Measurements from ENCODE around the gene AK8.

AK8 gene

DNA sequence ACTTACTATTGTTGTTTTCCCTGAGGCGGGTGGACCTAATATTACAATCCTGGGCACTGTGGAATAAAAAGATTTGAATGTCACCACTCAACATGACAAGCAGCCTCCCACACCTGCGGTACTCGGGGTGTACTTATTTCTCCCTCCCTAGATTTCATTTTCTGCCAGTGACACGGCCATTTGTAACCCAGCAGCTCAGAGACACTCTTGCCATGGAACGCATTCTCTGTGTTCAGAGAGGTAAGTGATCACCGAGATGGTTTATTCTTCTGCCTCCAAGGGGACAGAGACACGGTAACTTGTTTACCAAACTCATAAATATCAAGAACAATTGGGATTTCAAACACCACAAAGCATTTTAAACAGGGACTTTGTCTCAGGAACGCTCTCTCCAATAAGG is 11.2 kb downstream of the AK8 start:
- Histone ChIP-seq H3K4me3 (ENCODE audit: low read length) (no peak overlapping the region), H3K4me1 (ENCODE audit: control insufficient read depth, insufficient read depth, low read length) (no peaks in the 10 kb centered on the region), H3K9me3 (ENCODE audit: control insufficient read depth, low read length) (no peaks in the 10 kb centered on the region), H3K36me3 (ENCODE audit: control insufficient read depth, insufficient read depth, low read length) (no peaks in the 10 kb centered on the region), H3K9ac (ENCODE audit: low read length) (no peak overlapping the region), H3K27me3 (ENCODE audit: control insufficient read depth, insufficient read depth, low read length) (no peaks in the 10 kb centered on the region)

DNA sequence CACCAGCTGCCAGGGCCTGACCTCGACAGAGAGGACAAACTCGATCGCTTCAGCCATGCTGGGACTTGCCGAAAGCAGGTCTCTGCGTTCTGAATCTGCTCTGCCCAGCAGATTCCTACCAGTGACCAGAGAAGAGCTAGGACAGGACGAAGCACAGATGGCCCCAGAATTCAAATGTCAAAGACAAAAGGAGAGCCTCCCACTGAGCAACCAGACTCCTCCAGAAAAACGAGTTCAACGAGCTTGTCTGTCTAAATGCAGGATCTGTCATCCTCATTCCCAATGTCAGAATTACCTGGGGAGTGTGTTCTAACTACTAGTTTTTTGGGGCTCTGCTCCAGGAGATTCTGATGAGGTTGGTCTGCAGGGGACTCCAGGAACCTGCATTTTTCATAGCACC is 13.4 kb downstream of the AK8 start:
- no peaks in the 10 kb centered on the region for H3K27me3 ChIP-seq (ENCODE audit: control insufficient read depth, insufficient read depth, low read length)
- H3K9ac ChIP-seq (ENCODE audit: low read length), result no peak overlapping the region
- H3K4me1 ChIP-seq (ENCODE audit: control insufficient read depth, insufficient read depth, low read length), result no peaks in the 10 kb centered on the region
- H3K9me3 ChIP-seq (ENCODE audit: control insufficient read depth, low read length), result no peaks in the 10 kb centered on the region
- no peak overlapping the region for H3K4me3 ChIP-seq (ENCODE audit: low read length)
- H3K36me3 ChIP-seq (ENCODE audit: control insufficient read depth, insufficient read depth, low read length), result no peaks in the 10 kb centered on the region

DNA sequence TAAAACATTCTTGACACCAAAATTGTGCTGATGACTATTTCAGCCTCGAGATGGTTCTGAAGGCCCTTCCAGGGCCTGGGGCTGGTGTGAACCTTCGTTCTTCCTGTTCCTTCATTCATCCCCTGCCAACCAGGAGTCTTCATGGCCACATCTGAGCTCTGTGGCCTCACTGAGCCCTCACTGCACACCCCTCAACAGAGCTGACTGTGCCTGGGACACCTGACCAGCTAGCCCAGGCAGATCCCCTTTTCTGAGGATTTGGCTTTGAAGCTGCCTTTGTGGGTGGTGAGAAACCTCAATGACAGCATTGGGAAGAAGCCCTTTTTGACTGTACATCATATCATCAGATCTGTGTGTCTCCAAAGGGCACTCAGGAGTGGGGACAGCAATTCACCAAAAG is 13.8 kb downstream of the AK8 start:
- no peaks in the 10 kb centered on the region for H3K36me3 ChIP-seq (ENCODE audit: control insufficient read depth, insufficient read depth, low read length)
- no peaks in the 10 kb centered on the region for H3K4me1 ChIP-seq (ENCODE audit: control insufficient read depth, insufficient read depth, low read length)
- no peaks in the 10 kb centered on the region for H3K27me3 ChIP-seq (ENCODE audit: control insufficient read depth, insufficient read depth, low read length)

DNA sequence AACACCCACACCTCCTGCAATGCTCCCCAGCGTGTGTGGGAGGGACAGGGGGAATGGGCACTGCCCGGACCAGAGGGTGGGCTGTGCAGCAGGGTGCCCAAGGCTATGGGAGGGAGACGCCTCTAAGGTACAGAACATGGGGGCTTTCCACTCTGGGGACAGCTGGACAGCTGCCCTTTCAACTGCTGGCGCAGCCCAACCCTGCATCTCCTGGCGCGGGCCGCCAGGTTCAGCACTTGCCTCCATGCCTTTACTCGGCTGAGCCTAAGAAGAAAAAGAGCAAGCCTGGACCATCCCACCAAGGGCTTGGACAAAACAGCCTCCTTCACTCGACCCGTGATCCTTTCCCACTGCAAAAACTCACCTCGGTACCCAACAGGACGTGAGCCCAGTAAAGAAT is 15.0 kb downstream of the AK8 start:
- H3K4me3 ChIP-seq (ENCODE audit: low read length), result no peak overlapping the region
- no peaks in the 10 kb centered on the region for H3K9me3 ChIP-seq (ENCODE audit: control insufficient read depth, low read length)
- H3K9ac ChIP-seq (ENCODE audit: low read length), result no peak overlapping the region
- no peaks in the 10 kb centered on the region for H3K36me3 ChIP-seq (ENCODE audit: control insufficient read depth, insufficient read depth, low read length)
- H3K27me3 ChIP-seq (ENCODE audit: control insufficient read depth, insufficient read depth, low read length), result no peaks in the 10 kb centered on the region
- H3K4me1 ChIP-seq (ENCODE audit: control insufficient read depth, insufficient read depth, low read length), result no peaks in the 10 kb centered on the region

More for the DNA sequence above, 13.8 kb downstream of the AK8 start:
- H3K9me3 ChIP-seq (ENCODE audit: control insufficient read depth, low read length), result no peaks in the 10 kb centered on the region
- H3K4me3 ChIP-seq (ENCODE audit: low read length), result no peak overlapping the region
- H3K9ac ChIP-seq (ENCODE audit: low read length), result no peak overlapping the region

DNA sequence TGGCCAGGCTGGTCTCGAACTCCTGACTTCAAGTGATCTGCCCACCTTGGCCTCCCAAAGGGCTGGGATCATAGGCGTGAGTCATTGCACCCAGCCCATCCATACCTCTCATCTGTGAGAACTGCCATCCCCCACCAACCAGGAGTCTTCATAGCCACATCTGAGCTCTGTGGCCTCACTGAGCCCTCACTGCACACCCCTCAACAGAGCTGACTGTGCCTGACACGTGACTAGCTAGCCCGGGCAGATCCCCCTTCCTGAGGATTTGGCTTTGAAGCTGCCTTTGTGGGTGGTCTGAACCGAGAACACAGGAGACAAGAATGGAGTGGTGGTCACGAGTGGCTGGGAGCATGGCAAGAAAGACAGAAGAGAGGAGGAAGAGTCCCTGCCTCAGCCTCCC is 15.6 kb downstream of the AK8 start:
- Histone ChIP-seq H3K36me3 (ENCODE audit: control insufficient read depth, insufficient read depth, low read length) (no peaks in the 10 kb centered on the region), H3K4me3 (ENCODE audit: low read length) (no peak overlapping the region), H3K27me3 (ENCODE audit: control insufficient read depth, insufficient read depth, low read length) (no peaks in the 10 kb centered on the region), H3K9ac (ENCODE audit: low read length) (no peak overlapping the region), H3K9me3 (ENCODE audit: control insufficient read depth, low read length) (no peaks in the 10 kb centered on the region), H3K4me1 (ENCODE audit: control insufficient read depth, insufficient read depth, low read length) (peaks cover 2% of the 10 kb centered on the region)

DNA sequence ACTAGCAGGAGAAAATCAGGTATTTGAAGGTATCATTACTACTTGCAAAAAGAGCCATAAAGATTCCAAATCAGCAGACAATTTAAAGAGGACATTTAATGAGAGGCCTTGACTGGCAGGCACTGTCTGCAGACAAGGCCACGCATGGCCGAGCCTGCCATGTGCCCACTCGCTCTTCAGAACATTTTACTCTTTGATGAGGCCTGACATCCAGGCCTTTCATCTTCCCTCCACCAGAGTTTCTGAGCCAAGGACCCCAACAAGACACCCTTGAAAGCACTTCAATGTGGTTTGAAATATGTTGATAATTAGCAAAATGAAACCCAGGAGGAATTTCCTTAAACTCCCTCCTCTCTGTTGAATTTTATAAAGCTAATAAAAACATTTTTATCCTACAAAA is 16.4 kb downstream of the AK8 start:
- no peaks in the 10 kb centered on the region for H3K27me3 ChIP-seq (ENCODE audit: control insufficient read depth, insufficient read depth, low read length)
- H3K4me1 ChIP-seq (ENCODE audit: control insufficient read depth, insufficient read depth, low read length), result peaks cover 7% of the 10 kb centered on the region
- H3K36me3 ChIP-seq (ENCODE audit: control insufficient read depth, insufficient read depth, low read length), result no peaks in the 10 kb centered on the region
- no peak overlapping the region for H3K4me3 ChIP-seq (ENCODE audit: low read length)
- no peaks in the 10 kb centered on the region for H3K9me3 ChIP-seq (ENCODE audit: control insufficient read depth, low read length)
- H3K9ac ChIP-seq (ENCODE audit: low read length), result no peak overlapping the region

DNA sequence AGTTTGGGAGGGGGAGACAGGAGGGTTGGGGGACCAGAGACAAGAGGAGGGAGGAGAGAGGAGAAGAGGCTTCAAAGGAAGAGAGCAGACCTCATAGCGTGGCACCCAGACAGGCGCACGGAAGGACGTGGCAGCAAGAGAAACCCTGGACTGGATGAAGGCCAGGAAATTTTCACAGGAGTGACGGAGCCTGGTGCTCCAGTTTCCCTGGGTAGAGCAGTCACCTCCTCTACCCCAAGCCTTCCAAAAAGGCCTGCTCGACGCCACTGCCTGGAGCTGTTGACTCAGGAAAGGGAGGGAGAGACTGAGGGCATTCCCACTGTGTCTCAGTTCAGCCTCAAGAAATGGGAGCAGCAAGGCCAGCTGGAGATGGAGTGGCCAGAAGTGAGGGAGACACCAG is 19.3 kb downstream of the AK8 start:
- Histone ChIP-seq H3K36me3 (ENCODE audit: control insufficient read depth, insufficient read depth, low read length) (no peaks in the 10 kb centered on the region), H3K4me3 (ENCODE audit: low read length) (no peak overlapping the region), H3K4me1 (ENCODE audit: control insufficient read depth, insufficient read depth, low read length) (peaks cover 7% of the 10 kb centered on the region), H3K9ac (ENCODE audit: low read length) (no peak overlapping the region), H3K9me3 (ENCODE audit: control insufficient read depth, low read length) (no peaks in the 10 kb centered on the region), H3K27me3 (ENCODE audit: control insufficient read depth, insufficient read depth, low read length) (no peaks in the 10 kb centered on the region)

DNA sequence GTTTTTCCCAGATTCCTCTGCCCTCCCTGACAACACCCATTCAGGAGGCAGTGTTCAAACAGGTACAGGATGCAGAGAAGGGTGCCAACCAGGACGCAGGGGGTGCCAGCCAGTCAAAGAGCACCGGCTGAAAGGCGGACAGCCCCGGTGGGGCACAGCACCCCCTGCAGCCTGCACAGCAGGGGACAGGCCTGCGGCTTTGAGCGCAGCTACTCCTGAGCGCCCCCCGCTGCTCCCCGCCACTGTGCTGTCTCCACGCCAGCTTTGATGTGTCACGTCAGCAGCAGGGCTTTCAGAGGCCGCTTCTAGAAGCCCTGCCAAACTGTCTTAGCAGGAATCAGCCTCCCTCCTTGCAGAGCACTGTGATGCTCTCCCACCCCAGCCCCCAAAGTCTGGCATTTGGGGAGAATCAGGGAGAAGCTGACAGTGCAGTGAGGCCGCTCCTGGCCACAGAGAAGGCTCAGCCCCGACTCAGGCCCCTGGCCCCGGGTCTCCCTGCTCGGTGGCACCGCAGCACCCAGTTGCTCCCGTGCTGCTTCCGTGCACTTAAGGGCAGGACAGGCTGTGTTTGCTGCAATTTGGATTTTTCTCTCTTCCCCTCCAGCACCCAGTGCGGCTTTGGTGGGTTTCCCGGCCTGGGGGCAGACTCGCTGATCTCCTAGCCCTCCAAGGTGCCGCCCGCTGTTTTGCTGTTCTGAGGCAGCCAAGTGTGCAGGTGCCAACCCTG is 20.3 kb downstream of the AK8 start:
- Histone ChIP-seq H3K4me3 (ENCODE audit: low read length) (no peak overlapping the region), H3K4me1 (ENCODE audit: control insufficient read depth, insufficient read depth, low read length) (peaks cover 7% of the 10 kb centered on the region), H3K27me3 (ENCODE audit: control insufficient read depth, insufficient read depth, low read length) (no peaks in the 10 kb centered on the region), H3K36me3 (ENCODE audit: control insufficient read depth, insufficient read depth, low read length) (no peaks in the 10 kb centered on the region), H3K9me3 (ENCODE audit: control insufficient read depth, low read length) (no peaks in the 10 kb centered on the region), H3K9ac (ENCODE audit: low read length) (peak overlapping the region; percentile 39)

DNA sequence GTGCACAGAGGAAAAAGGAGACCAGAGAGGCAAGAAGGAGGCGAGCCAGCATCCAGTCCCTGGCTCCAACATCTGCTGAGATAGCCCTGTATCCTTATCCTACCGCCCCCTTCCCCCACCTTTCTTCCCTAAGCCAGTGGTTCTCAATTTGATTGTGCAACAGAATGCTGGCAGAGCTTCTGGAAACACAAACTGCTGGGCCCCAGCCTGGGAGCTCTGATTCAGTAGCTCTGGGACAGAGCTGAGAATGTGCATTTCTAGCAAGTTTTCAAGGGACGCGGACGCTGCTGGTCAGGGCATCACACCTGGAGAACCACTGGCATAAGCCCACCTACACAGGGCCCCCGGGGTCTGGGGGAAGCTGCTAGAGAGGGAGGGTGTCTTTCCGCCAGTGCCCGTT is 21.1 kb downstream of the AK8 start:
- H3K9ac ChIP-seq (ENCODE audit: low read length), result peak overlapping the region; percentile 39
- no peaks in the 10 kb centered on the region for H3K27me3 ChIP-seq (ENCODE audit: control insufficient read depth, insufficient read depth, low read length)
- H3K36me3 ChIP-seq (ENCODE audit: control insufficient read depth, insufficient read depth, low read length), result no peaks in the 10 kb centered on the region
- H3K4me3 ChIP-seq (ENCODE audit: low read length), result no peak overlapping the region
- no peaks in the 10 kb centered on the region for H3K9me3 ChIP-seq (ENCODE audit: control insufficient read depth, low read length)
- peaks cover 7% of the 10 kb centered on the region for H3K4me1 ChIP-seq (ENCODE audit: control insufficient read depth, insufficient read depth, low read length)

DNA sequence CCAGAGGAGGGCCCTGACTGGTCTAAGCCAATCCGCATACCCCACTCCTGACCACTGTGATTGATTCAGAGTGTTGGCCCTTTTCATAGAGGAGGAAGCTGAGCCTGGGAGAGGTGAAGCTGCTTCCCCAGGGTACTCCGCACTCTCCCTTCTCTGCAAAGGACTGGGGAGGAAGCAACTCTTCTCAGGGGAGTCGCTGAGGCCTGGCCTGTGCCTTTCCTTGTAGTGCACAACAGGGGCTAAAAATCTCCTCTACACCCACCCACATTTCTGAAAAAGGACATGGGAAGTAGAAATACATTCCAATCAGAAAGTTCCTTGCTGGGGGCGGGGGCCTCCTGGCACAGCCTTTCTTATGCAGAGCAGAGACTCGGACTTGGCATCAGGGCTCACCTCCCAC is 22.2 kb downstream of the AK8 start:
- Histone ChIP-seq H3K4me3 (ENCODE audit: low read length) (no peak overlapping the region), H3K9ac (ENCODE audit: low read length) (no peak overlapping the region), H3K27me3 (ENCODE audit: control insufficient read depth, insufficient read depth, low read length) (no peaks in the 10 kb centered on the region), H3K36me3 (ENCODE audit: control insufficient read depth, insufficient read depth, low read length) (no peaks in the 10 kb centered on the region), H3K4me1 (ENCODE audit: control insufficient read depth, insufficient read depth, low read length) (peaks cover 7% of the 10 kb centered on the region), H3K9me3 (ENCODE audit: control insufficient read depth, low read length) (no peaks in the 10 kb centered on the region)

DNA sequence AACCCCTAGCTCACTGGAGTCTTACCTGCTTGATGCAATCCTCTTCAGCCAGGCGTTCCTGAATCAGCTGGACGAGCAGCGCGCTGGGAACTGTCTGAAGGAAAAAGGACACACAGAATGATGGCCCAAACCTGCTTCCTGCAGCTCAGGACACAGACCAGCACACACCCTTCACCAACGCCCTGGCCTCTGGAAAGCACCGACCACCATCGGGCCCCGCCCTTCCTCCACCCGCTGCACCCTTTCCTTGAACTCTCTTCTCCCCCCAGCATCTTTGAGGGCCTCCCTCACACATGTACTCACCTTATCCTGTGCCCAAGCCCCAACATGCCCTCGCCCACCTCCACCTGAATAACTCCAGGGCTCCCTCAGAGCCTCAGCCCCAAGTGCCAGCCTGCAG is 23.3 kb downstream of the AK8 start:
- peaks cover 7% of the 10 kb centered on the region for H3K4me1 ChIP-seq (ENCODE audit: control insufficient read depth, insufficient read depth, low read length)
- no peak overlapping the region for H3K4me3 ChIP-seq (ENCODE audit: low read length)
- no peak overlapping the region for H3K9ac ChIP-seq (ENCODE audit: low read length)
- no peaks in the 10 kb centered on the region for H3K27me3 ChIP-seq (ENCODE audit: control insufficient read depth, insufficient read depth, low read length)
- H3K36me3 ChIP-seq (ENCODE audit: control insufficient read depth, insufficient read depth, low read length), result no peaks in the 10 kb centered on the region
- H3K9me3 ChIP-seq (ENCODE audit: control insufficient read depth, low read length), result no peaks in the 10 kb centered on the region

DNA sequence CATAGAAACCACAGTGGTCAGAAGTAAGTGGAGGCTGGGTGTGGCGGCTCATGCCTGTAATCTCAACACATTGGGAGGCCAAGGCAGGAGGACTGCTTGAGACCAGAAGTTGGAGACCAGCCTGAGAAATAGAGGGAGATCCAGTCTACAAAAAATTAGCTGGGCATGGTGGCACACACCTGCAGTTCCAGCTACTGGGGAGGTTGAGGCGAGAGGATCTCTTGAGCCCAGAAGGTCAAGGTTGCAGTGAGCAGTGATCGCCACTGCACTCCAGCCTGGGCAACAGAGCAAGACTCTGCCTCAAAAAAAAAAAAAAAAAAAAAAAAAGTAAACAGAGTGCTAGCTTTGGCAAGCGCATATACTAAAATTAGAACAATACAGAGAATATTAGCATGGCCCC is 24.6 kb downstream of the AK8 start:
- no peaks in the 10 kb centered on the region for H3K36me3 ChIP-seq (ENCODE audit: control insufficient read depth, insufficient read depth, low read length)
- H3K9me3 ChIP-seq (ENCODE audit: control insufficient read depth, low read length), result no peaks in the 10 kb centered on the region

DNA sequence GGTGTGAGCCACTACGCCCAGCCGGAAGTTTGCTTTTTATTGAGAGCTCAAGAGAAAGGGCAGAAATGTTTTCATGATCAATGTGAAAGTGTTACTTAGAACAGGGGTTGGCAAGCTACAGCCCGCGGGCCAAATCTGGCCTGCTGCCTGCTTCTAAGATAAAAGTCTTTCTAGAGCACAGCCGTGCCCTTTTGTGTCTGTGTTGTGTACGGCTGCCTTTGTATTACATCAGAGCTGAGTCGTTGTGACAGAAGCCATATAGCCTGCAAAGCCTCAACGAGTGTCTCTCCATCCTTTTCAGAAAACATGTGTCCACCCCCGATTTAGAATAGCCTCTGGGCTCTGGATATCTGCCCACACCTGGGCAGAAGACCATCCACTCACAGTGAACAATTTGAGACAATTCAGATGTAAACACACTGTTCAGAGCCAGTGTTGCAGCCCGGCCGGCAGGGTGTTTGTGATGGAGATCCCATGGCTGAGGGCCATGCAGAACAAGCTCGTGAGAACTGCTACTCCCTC is 28.8 kb downstream of the AK8 start:
- Histone ChIP-seq H3K4me1 (ENCODE audit: control insufficient read depth, insufficient read depth, low read length) (peaks cover 5% of the 10 kb centered on the region), H3K4me3 (ENCODE audit: low read length) (peak overlapping the region; percentile 35), H3K36me3 (ENCODE audit: control insufficient read depth, insufficient read depth, low read length) (no peaks in the 10 kb centered on the region)

More for the DNA sequence above, 24.6 kb downstream of the AK8 start:
- Histone ChIP-seq H3K4me3 (ENCODE audit: low read length) (no peak overlapping the region), H3K9ac (ENCODE audit: low read length) (no peak overlapping the region), H3K4me1 (ENCODE audit: control insufficient read depth, insufficient read depth, low read length) (peaks cover 12% of the 10 kb centered on the region), H3K27me3 (ENCODE audit: control insufficient read depth, insufficient read depth, low read length) (no peaks in the 10 kb centered on the region)

More for the DNA sequence above, 28.8 kb downstream of the AK8 start:
- Histone ChIP-seq H3K9me3 (ENCODE audit: control insufficient read depth, low read length) (no peaks in the 10 kb centered on the region), H3K27me3 (ENCODE audit: control insufficient read depth, insufficient read depth, low read length) (no peaks in the 10 kb centered on the region), H3K9ac (ENCODE audit: low read length) (peak overlapping the region; percentile 61)
